ENCODE measurements around the gene SPECC1.
"Not testable (repeated sequence)": the region's sequence is repeated elsewhere in the genome, so short reads cannot be mapped to it uniquely, and the experiment has no call there.

SPECC1 gene

DNA sequence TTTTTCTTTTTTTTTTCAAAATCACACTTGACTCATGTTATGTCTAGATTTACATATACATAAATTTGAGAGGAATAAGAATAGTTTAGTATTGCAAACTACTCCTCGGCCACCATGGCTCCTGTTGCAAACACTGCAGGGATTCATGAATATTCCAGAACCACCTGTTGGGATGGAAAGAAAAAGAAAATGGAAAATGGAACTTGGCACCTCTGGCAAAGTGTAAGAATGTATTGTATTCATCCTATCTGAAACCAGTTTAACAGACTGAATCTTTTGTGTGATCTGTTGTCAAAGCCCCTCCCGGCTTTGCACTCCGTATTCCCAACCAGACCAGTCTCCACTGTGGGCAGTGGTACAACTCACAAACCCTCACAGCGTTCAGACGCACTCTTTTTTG is 124.4 kb downstream of the SPECC1 start:
- DNase-seq, result no peak

DNA sequence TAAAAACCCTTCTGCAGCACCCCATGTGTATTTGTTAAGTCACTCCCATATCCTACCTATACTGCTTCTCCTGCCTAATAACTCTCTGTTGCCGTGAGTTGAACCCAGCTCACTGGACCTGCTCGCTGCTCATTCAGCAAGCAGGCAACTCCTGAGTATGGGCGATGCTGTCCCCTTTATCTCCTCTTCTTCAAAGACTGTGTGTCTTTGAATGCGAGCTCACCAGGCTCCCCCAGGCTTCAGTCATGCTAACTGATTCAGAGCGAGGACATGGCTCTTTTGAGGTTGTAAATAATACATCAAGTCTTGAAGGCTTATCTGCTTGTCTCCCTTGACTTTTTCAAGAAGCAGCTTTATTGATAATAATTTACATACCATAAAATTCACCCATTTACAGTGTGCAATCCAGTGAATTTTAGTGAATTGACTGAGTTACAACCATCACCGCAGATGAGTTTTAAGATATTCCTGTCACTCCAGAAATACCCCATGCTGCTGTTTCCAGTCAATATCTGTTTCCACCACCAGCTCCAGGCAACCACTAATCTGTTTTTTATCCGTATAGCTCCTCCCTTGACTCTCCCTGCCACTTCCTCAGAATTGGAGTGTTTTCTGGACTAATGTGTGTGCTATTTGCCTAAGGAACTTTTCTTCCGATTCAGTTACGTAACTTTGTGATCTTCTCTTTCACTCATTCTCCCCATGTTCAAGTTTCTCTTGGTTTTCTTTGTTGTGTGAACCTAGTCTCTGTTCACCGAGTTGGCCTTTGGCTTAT is 132.2 kb downstream of the SPECC1 start:
- no peak for DNase-seq

- DNase-seq, result no peak
Measured at GRCh38 chr17:20142268-20142667, 133.1 kb downstream of the SPECC1 start.

GRCh38 chr17:20143740-20144139 is 134.6 kb downstream of the SPECC1 start:
- DNase-seq, result no peak

GRCh38 chr17:20145567-20145966 is 136.4 kb downstream of the SPECC1 start:
- no peak for DNase-seq

DNA sequence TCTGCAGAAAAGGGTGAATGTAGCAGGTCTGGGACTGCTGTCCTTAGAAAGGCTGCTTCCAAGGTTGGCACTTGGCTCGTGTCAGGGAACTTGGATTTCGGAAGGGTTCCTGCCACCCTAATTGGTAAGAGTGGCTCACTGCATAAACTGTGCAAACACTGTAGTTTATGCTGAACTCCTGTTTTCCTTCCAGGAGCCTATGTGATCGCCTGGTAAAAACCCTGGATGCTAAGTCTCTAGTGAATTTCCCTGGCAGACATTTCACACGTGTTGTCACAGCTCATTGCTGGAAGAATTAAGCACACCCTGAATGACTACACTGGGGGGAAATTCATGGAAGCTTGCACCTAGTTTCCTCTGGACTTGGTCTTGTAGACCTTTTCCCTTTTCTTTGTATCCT is 140.1 kb downstream of the SPECC1 start:
- DNase-seq, result no peak

DNA sequence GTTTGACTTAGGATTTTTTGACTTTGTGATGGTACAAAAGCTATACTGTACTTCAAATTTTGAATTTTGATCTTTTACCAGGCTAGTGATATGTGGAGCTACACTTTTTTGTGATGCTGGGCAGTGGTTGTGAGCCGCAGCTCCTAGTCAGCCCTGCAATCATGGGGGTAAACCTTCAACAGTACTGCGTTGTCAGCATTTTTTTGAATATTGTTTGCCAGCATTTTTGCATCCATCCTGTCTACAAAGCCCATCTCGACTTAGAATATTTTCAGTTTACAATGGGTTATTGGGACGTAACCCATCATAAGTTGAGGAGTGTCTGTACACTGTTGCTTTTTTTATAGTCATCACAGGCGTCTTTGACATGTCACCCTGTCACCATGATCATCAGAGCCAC is 142.0 kb downstream of the SPECC1 start:
- DNase-seq, result no peak

DNA sequence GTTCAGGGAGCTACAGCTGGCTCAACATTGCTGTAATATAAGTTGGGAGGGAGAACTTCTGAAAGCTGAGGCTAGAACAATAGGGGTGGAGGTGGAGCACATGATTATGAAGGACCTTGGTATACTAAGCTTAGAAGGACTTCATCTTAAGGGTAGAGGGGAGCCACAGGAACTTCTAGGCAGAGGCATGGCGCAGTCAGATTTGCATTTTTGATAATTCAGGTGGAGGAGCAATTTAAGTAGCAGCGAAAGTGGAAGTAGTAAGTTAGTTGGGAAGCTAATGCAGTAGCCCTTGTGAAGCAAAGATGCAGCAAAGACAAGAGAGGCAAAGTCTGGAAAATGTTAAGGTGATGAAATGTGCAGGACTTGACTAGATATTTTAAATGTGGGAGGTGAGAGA is 144.1 kb downstream of the SPECC1 start:
- no peak for DNase-seq

GRCh38 chr17:20154286-20155000 is 145.3 kb downstream of the SPECC1 start:
- DNase-seq, result no peak

GRCh38 chr17:20155258-20156195 is 146.4 kb downstream of the SPECC1 start:
- DNase-seq, result peak; percentile 78

DNA sequence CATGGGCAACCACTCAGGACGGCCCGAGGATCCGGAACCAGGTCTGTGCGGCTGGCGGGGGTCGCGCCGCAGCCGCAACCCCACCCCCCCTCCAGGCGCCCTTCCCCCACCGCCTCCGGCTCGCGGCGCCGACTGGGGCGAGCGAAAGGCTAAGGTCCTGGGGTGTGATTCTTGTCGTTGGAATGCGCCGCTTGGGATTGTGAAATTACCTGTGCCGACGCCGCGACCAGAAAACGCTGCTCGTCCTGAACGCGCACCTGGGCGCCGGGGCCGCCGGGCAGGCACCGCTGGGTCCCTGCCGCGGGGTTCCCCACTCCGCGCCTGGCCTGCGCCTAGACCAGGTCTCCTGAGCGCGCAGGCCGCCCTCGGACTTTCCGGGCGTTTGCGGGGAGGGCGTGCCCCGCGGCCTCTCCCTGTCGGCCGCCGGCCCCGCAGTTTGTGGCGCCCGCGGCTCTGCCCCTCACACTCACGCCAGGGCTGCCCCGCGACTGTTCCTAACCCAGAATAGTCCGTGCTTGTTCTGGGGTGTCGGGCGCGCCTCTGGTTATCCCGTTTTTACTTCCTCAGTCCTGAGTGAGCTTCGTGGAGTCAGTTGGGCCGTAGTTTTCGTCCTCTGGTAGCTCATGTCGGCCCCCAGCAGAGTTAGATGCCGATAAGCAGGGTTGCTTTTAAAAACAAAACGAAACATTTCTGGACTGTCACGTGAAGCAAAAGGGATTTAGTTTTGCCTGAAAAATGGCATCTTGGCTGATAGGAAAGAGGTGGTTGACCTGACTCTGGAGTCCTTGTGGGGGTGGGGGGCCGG is 147.2 kb downstream of the SPECC1 start:
- DNase-seq, result no peak

DNA sequence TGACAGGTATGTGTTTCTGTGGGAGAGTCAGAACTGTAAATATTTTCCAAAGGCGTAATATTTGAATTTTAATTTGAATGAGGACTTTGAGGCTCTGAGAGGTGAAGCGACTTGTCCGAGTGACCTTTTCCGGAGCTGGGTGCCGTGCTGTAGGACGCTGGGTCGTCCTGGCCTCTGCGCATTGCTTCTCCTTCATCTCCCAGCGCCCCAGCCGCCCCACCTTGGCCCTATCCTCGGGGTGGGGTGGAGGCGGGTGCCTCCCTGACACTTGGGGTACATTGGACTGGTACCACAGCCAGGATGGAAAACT is 147.8 kb downstream of the SPECC1 start:
- DNase-seq, result no peak

DNA sequence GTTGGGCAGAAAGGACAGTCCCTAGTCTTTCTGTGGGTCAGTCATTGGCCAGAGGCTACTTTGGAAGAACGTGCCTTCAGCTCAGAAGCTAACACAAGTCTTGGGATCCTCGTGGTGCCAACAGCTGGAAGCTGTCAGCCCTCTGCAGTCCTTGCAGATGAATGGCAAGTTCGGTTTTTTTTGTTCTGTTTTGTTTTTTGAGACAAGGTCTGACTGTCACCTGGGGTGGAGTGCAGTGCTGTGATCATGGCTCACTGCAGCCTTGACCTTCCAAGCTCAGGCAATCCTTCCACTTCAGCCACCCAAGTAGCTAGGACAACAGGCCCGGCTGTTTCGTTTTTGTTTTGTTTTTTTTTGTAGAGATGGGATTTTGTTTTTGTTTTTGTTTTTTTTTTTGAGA is 149.4 kb downstream of the SPECC1 start:
- no peak for DNase-seq

DNA sequence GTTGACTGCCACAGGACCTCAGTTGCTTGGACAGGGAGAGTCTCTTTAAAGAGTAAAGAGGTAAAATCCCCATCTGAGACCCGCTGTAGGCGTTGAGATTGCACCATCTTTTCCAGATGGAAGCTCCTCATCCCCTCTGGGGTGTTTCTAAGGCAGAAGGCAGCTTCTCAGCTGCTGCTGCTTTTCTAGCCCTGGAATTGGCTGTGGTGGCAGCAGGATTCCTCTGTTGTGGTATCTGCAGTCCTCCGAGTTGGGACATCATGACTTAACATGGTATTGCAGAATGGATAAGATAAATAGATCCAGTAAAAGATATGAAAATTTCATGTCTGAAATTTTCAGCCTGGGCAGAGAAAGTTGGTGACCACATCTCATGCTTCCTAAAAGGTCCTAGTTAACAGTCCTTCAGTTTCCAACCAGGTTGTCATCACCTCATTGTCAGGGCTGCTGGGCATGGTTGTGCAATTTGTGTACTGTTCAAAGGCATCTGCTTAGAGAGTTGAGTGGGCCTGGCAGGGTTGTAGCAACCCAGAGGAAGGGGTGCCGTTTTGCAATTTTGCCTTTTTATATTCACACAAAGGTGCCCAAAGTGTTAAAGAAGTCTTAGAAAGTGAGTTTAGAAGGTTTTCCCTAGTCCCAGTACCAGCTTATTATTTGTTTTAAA is 150.4 kb downstream of the SPECC1 start:
- DNase-seq, result no peak

DNA sequence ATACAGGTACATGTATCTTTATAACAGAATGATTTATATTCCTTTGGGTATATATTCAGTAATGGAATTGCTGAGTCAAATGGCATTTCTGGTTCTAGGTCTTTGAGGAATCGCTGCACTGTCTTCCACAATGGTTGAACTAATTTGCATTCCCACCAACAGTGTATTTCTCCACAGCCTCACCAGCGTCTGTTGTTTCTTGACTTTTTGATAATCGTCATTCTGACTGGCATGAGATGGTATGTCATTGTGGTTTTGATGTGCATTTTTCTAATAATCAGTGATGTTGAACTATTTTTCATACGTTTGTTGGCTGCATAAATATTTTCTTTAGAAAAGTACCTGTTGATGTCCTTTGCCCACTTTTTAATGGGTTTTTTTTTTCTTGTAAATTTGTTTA is 156.4 kb downstream of the SPECC1 start:
- DNase-seq, result not testable (repeated sequence)

GRCh38 chr17:20170085-20170484 is 160.9 kb downstream of the SPECC1 start:
- no peak for DNase-seq

DNA sequence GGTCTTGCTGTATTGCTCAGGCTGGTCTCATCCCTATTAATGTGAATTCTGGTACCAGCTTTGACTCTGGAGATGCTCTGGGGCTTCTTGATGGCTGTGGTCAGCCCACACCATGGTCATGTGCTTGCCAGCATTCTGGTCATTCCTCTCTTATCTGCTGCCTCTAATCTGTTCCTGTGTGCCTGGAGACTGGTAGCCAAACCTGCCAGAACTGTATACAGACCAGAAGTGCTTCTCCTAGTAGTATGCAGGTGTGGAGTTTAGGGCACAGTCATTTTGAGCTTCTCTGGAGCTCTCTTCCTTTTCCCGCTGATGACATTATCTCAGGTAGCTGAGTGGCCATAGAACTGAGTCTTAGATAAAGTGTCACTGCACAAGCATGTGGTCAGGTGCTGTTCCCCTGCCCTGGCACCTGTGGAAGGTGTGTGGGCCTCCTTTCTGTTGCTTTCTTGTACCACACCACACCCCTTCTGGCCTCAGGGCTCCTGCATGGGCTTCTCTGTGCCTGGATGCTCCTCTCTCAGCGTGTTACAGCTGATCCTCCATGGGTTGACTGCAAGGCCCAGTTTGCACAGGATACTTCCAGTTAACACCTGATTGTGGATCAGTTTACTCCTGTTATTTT is 162.7 kb downstream of the SPECC1 start:
- no peak for DNase-seq

DNA sequence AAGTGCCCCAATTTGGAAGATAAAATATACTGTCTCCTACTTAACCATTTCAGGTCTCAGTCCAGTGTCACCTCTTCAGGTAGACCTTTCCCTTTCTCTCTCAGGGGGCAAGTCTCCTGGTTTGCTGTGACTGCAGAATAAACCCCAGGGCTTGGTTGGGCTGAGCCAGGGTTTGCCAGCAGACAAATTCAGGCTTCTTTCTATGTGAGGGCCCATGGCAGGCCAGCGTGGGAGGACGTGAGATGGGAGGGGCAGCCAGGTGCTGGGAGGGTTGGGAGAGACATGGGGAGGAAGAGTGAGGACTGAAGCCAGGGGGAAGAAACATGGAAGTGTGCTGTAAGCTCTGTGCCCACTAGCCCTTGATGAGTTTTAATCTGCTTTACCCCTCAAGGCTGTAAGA is 163.2 kb downstream of the SPECC1 start:
- no peak for DNase-seq

GRCh38 chr17:20173091-20173490 is 163.9 kb downstream of the SPECC1 start:
- DNase-seq, result no peak

DNA sequence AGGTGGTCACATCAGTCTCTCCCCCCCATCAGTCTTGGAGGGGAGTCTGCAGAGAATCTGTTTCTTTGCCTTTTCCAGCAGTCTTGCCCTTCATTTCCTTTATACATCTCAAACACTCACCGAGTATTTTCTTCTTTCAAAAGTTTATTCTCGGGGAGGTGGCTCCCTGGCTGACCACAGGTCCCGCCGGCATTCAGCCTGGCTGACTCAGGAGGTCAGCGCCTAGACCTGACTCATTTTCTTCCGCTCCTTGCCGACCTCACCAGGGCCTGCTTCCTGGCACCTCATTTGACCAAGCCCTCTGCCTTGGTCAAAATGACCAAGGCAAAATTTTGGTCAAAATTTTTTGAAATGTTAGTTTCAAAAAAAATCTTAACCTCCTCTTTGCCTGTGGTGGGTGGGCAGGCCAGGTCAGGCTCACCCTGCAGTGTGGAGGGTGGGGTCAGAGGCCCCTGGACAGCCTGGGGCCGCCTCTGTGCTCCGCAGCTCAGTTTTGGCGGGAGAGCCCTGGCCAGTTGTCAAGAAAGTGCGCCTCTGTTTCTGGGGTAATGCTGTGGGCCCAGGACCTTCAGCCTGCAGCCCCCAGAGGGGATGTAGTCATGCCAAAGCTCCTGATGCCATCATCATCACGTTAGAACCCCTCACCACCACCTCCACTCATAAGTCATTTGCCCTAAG is 165.6 kb downstream of the SPECC1 start:
- no peak for DNase-seq

DNA sequence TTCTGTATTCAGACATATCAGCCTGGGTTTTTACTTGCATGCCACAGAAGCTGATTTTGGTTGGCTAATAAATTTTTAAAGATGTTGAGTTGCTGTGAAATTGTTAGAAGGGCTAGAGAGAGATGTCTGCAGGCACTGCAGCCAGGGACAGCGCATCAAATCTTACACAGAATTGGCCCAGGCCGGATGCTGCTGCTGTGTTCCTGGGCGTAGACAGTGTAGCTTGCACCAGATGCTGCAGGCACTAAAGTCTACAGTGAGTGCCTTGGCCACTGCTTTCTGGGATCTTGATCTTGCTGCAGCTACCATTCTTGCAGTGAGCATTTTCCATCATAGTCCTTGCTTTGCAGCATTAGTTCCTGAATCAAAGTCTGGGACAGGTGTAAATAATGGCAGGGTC is 169.9 kb downstream of the SPECC1 start:
- no peak for DNase-seq

Data from amniotic stem cell (primary cell).